Occipital lobe (tissue), 2 donors: ENCODE data around the gene TPPP2. TPM values are rescaled to one million over a fixed set of nuclear protein-coding genes. Genes with fewer than 3 reads are reported as not detected.

Experiments
- DNase-seq: peaks from one replicate; lab custom pipeline; 2025; lab: John Stamatoyannopoulos, UW
- total RNA-seq: library from RNA; depleted of rRNA; stranded (reverse); fragments of >200 nt; gene quantifications from one replicate; pipeline ENCODE4 v1.2.3, GENCODE V29; 2014

The TPPP2 gene
- total RNA-seq, 1 donor from 2014 or later: not detected

DNA sequence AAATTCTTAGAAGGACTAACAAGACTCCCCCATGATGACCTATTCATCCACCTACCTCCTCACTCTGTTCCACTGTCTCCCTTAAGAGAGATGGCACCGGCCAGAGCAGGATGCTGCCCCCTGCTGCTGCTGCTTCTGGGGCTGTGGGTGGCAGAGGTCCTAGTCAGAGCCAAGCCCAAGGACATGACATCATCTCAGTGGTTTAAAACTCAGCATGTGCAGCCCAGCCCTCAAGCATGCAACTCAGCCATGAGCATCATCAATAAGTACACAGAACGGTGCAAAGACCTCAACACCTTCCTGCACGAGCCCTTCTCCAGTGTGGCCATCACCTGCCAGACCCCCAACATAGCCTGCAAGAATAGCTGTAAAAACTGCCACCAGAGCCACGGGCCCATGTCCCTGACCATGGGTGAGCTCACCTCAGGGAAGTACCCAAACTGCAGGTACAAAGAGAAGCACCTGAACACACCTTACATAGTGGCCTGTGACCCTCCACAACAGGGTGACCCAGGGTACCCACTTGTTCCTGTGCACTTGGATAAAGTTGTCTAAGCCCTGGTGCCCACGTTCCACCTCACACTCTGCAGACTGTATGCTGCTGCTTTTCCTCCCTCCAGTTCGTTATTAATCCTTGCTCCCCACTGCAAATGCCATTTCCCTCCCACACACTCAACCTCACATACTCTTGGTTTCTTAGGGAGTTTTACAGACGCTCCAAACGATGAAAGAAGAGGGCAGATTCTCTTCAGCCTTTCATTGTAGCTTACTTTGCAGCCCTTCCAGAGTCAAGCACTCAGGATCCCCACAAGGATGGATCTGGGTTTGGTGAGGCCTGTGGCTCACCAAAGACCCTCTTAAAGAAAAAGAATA, 28.0 kb downstream of the TPPP2 start, which contains the start of gene RNASE8:
TSS of gene RNASE8 (plus strand) at position 20 of the 873 bp plus-strand sequence. CDS start at position 91, 71 bp downstream.
- DNase-seq: no peak

- no peak for DNase-seq
Observed at GRCh38 chr14:21058903-21059302, 28.9 kb downstream of the TPPP2 start.

DNA sequence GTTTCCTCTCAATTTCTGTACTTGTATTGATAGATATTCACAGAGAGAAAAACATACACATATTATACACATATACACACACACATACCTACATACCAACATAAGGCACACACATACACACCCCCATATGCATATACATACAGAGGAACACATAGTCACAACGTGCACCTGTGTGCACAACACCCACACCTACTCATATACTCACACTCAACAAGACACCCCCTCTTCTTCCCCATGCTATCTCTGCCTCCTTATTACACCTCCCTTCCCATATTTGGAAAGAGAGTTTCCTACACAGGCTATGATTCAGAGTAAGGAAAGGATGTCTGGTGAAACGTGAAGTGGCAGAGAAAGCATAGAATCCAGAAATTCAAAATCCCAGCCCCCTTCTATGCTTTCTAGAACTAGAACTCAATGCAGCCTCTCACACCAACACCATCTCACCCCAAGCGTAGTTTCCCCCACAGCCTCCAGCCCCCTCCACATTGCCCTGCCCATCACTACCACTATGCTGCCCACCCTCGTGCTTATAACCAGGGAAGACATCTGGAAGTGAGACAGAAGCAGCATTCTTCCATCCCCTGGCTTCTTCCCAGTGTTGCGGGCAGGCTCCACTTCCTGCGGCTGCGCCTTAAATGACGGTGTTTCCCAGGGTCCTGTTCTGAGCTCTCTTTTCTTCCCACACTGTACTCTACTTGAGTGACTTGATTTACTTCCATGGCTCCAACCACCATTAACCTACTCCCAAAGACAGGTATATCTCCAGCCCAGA, 30.0 kb downstream of the TPPP2 start:
- no peak for DNase-seq

- DNase-seq: no peak
Observed at GRCh38 chr14:21060614-21061346, 30.8 kb downstream of the TPPP2 start.

DNA sequence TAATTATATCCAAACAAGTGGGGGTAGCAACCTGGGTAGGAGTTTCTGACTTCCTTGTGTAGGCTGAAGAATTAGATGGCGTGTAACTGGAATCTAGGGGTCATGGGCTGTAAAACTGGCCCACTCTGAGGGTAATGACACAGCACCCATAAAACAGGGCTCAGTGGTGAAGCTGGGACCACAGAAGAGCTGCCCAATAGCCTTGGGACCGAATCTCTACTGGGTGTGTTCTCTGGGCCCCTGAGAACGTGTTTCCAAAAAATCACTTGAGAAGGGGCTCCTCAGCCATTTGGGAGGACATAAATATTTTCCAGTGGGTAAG, 31.3 kb downstream of the TPPP2 start:
- DNase-seq: no peak

GRCh38 chr14:21063479-21063878, 33.5 kb downstream of the TPPP2 start:
- no peak for DNase-seq

- no peak for DNase-seq
Observed at GRCh38 chr14:21066882-21067502, 37.0 kb downstream of the TPPP2 start.

DNA sequence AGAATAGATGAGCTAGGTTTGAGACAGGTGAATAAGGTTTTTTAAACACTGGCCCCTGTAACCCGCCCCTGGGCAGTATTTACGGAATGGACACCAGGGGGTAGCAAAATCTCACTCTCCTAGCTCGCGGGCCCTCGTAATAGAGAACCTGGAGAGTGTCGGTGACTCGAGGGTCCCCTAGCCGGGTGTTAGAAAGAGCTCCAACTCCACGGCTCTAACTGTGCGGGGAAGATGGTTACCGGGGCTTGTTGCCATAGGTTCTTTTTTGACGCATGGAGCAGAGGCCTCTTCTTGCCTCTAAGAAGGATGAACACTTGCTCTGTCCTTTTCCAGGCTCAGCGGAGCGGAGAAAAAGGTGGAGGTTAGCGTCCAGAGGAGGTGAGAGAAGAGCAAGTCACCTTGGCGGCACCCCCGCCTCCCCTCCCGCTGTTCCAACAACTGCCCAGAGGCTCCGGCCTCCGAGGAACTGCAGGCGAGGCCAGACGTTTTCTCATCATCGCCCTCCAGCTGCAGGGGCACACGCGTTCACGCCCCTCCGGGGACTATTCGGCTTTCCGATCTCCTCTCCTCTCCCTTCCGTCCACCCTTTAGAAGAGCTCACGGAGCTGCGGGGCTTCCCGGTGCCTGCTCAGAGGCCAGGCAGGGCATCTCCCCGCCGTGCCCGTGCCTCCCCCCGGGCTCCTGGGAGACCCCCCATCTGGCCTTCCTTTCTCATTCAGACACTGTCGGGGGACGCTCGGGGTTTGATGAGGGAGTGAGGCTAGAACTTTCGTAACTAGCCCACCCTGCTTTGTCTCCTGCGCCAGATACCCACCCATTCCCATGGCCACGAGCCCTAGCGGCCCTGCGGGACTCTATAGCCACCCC, 38.7 kb downstream of the TPPP2 start:
- peak; percentile 14 for DNase-seq

DNA sequence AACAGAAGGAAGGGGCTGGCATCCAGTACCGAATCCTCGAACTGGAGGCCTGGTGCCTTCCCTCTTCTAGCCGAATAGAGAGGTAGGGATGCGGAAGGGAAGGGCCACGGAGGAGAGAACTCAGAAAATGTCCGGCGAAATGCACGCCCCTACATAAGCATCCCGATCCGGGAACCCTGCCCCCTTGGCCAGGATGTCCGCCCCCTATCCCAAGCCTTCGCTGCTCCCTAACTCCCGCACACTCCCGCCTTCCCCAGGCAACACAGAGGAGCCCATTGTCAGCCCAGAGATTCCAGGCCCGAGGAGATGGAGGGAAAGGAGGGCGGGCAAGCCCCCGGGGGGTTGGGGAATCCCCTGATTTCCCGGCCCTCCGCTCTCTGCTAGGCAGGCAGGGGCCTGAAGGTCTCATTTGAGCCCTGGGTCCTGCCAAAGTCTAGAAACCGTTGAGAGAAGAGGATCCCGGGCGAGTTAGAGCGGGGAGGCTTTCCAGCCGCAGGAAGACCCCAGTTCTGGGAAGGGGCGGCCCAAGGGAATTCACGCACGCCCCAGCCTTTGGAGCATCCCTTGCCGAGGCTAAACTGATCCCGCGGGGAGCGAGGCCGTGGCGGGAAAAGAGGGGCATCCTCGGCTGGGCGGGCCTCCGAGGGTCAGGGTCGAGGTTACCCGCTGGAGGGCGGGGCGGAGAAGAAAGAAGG, 39.5 kb downstream of the TPPP2 start:
- DNase-seq: peak; percentile 38

GRCh38 chr14:21070083-21070609, 40.1 kb downstream of the TPPP2 start, which contains the start of gene ARHGEF40:
Gene ARHGEF40 (plus strand): TSS chr14:21070304. CDS start chr14:21070397, 93 bp downstream.
- peak; percentile 42 for DNase-seq

DNA sequence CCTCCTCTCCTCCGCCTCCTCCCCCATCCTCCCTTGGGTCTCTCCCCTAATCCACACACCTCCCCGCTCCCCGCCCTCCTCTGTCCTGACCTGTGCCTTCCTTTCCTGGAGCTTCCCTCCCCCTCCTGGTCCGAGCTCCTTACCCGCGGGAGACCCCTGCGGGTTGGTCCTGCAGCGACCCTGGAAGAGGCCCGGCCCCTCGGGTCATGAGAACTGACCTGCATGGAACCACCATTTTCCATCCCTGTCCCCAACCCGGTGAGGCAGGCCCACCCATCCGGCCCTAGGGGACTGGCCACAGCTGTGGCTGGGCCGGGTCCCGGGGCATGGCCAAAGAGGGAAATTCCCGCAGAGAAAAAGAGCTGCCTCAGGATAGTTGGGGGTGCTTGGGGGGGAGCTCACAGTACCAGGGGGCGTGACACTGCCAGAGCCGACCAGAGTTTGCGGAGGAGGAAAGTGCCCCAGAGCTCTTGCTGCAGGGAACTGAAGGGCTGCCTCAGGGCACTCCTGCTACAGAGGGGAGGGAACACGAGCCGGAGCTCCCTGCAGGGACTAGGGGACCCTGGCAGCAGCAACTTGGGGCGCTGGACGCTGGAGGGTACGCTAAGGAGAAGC, 40.7 kb downstream of the TPPP2 start:
- no peak for DNase-seq

GRCh38 chr14:21071225-21072030, 41.4 kb downstream of the TPPP2 start:
- DNase-seq: peak; percentile 63

DNA sequence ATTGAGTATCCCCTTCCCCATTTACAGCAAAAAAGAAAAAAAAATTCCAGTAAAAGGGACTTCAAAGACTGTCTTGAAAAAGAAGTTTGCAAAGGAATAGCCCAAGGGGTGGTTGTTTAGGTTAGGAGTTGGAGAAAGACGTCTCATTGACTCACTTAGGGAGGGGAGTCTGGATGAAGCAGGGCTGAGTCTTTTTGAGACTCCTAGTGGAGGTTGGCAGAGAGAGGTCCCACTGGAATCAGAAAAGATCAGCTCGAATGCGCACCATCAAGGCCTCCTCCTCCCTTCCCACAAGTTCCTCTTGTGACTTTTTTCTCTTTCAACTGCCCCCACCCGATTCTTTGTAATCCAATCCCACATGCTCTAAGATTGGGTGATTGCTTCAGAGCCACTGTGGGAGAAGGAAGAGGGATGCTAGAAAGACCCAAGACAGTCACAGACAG, 42.0 kb downstream of the TPPP2 start:
- no peak for DNase-seq

GRCh38 chr14:21072781-21073339, 42.8 kb downstream of the TPPP2 start:
- DNase-seq: no peak

GRCh38 chr14:21073921-21074320, 43.9 kb downstream of the TPPP2 start:
- no peak for DNase-seq

- no peak for DNase-seq
Observed at GRCh38 chr14:21074398-21075272, 44.6 kb downstream of the TPPP2 start.
